Upper lobe of left lung (tissue), 6 donors: ENCODE results near the gene LIM2. TPM values are rescaled to one million over a fixed set of nuclear protein-coding genes. Genes with fewer than 3 reads are reported as not detected.

Experiments used
- ATAC-seq, 2 donors: fragments of 200-7000 bp; cut with Tn5 transposase; one replicate each; pipeline ENCODE4 v1.9.1; 2022; ENCODE audit warnings: mild to moderate bottlenecking in 2 of 2, moderate library complexity in 2 of 2; ENCODE audit not compliant: low FRiP score in 2 of 2
- DNase-seq, 2 donors: peaks; one replicate each; pipeline ENCODE4 v3.0.0-alpha.2; 2019 to 2020
- H3K27ac ChIP-seq, 4 donors: fragments of 200-600 bp; sonication (generic); one replicate each; pipeline ENCODE4 v1.5.1; 2016 to 2019
- H3K27me3 ChIP-seq, 4 donors: fragments of 200-600 bp; sonication (generic); one replicate each; pipeline ENCODE4 v1.5.1; 2017 to 2019
- H3K36me3 ChIP-seq, 4 donors: fragments of 200-600 bp; sonication (generic); one replicate each; pipeline ENCODE4 v1.5.1; 2016 to 2019
- H3K4me1 ChIP-seq, 4 donors: fragments of 200-600 bp; sonication (generic); one replicate each; pipeline ENCODE4 v1.5.1; 2018 to 2019
- H3K4me3 ChIP-seq, 4 donors: fragments of 200-600 bp; sonication (generic); one replicate each; pipeline ENCODE4 v1.5.1; 2017 to 2019; ENCODE audit warnings: mild to moderate bottlenecking in 2 of 4, moderate library complexity in 1 of 4
- H3K9me3 ChIP-seq, 4 donors: fragments of 200-600 bp; sonication (generic); one replicate each; pipeline ENCODE4 v1.5.1; 2018 to 2019
- CTCF ChIP-seq, 6 experiments: fragments of 450-650 bp in 4 of 6; fragments of 200-600 bp in 2 of 6; sonication (generic) in 2 of 6; IDR thresholded peaks; one replicate each; pipeline ENCODE4 v1.5.1; 2016 to 2019; ENCODE audit warnings: antibody characterized with exemption in 6 of 6
- EP300 ChIP-seq, 4 donors: sonication (generic); formaldehyde crosslinking; IDR thresholded peaks; one replicate each; pipeline ENCODE4 v1.5.1; 2017; ENCODE audit warnings: antibody characterized with exemption in 4 of 4, control low read depth in 2 of 4
- POLR2A ChIP-seq, 4 donors: fragments of 450-650 bp; IDR thresholded peaks; one replicate each; pipeline ENCODE4 v1.5.1; 2016 to 2017; ENCODE audit warnings: antibody characterized with exemption in 4 of 4, mild to moderate bottlenecking in 2 of 4
- POLR2AphosphoS5 ChIP-seq, 2 donors: sonication (generic); formaldehyde crosslinking; IDR thresholded peaks; one replicate each; pipeline ENCODE4 v1.5.1; 2017; ENCODE audit warnings: antibody characterized with exemption in 2 of 2
- WGBS, 2 donors: methylation state at CpG; one replicate each; pipeline ENCODE4 v1.1.5; 2017 to 2018; 5-methylcytosine and 5-hydroxymethylcytosine counted together
- total RNA-seq, 6 donors: library from RNA; depleted of rRNA in 4 of 6; stranded (reverse); fragments of >200 nt in 4 of 6; gene quantifications; one replicate each; pipeline versions ENCODE4 v1.1.0 to v1.2.1, GENCODE V29; 2016 to 2021
- donor health status: DM: no; HTN: no; CAD: no; lungs with moderate emphysema.
- donor health status: DM: no; HTN: yes; CAD: no; lungs with severe emphysema.

Gene LIM2
- total RNA-seq, 6 donors from 2014 or later, result 0.29 TPM; not detected in 5

- no peaks in the 10 kb centered on the region for H3K36me3 ChIP-seq
- no peaks in the 10 kb centered on the region for H3K9me3 ChIP-seq
- ATAC-seq (no peak), DNase-seq (no peak)
- H3K27ac ChIP-seq, result no peak overlapping the region
- H3K4me1 ChIP-seq, result peaks cover 7 to 24% (median 13%) of the 10 kb centered on the region in 4 donors
- no peaks in the 10 kb centered on the region for H3K27me3 ChIP-seq
- TF ChIP-seq CTCF (IDR thresholded peaks at IDR 0.05) (no peak), POLR2AphosphoS5 (IDR thresholded peaks at IDR 0.05) (no peak), EP300 (IDR thresholded peaks at IDR 0.05) (no peak), POLR2A (IDR thresholded peaks at IDR 0.05) (no peak)
- H3K4me3 ChIP-seq, result peak overlapping the region in 2 of 4 donors; percentile 3 to 34
- 75 to 78% methylated on average over 4 of the region's 4 CpGs for WGBS, 2 donors
Observed at GRCh38 chr19:51370230-51370629, 17.5 kb downstream of the LIM2 start.

- peaks cover 16 to 29% (median 25%) of the 10 kb centered on the region in 4 donors for H3K4me1 ChIP-seq
- no peaks in the 10 kb centered on the region for H3K27me3 ChIP-seq
- peak within 1 kb of the TSS; percentile 69 to 99 (median 92) for H3K27ac ChIP-seq
- no peaks in the 10 kb centered on the region for H3K9me3 ChIP-seq
- 57 to 72% methylated on average over 14 to 21 of the region's 23 CpGs for WGBS, 2 donors
- peak within 1 kb of the TSS; percentile 64 to 86 (median 70) for H3K4me3 ChIP-seq
- TF ChIP-seq POLR2AphosphoS5 (IDR thresholded peaks at IDR 0.05), result no peak
- TF ChIP-seq EP300 (IDR thresholded peaks at IDR 0.05), result no peak
- TF ChIP-seq POLR2A (IDR thresholded peaks at IDR 0.05), result no peak
- no peak for TF ChIP-seq CTCF (IDR thresholded peaks at IDR 0.05)
- DNase-seq (no peak), ATAC-seq (no peak)
- H3K36me3 ChIP-seq, result no peaks in the 10 kb centered on the region
Observed at GRCh38 chr19:51368366-51369282, 19.1 kb downstream of the LIM2 start, which contains the start of gene CLDND2. CLDND2 (minus strand) TSS chr19:51369003; CDS start chr19:51368577, 426 bp downstream.

- no peaks in the 10 kb centered on the region for H3K36me3 ChIP-seq
- H3K27me3 ChIP-seq, result no peaks in the 10 kb centered on the region
- H3K27ac ChIP-seq, result peak overlapping the region; percentile 88 to 99 (median 92)
- H3K9me3 ChIP-seq, result no peaks in the 10 kb centered on the region
- peaks cover 18 to 38% (median 27%) of the 10 kb centered on the region in 4 donors for H3K4me1 ChIP-seq
- DNase-seq (peak; percentile 97 to 100), ATAC-seq (peak; percentile 95 to 97)
- WGBS, 2 donors, result 0 to 1% methylated on average over 15 to 44 of the region's 64 CpGs
- H3K4me3 ChIP-seq, result peak overlapping the region; percentile 64 to 86 (median 70)
- TF ChIP-seq POLR2A (IDR thresholded peaks at IDR 0.05), result peak in 1 of 4 donors; percentile 83
- TF ChIP-seq CTCF (IDR thresholded peaks at IDR 0.05), result peak in 2 of 6 experiments; percentile 21 to 26
- no peak for TF ChIP-seq EP300 (IDR thresholded peaks at IDR 0.05)
- peak; percentile 32 to 94 for TF ChIP-seq POLR2AphosphoS5 (IDR thresholded peaks at IDR 0.05)
Observed at GRCh38 chr19:51367565-51368365, 20.0 kb downstream of the LIM2 start.

GRCh38 chr19:51367255-51367564, 20.6 kb downstream of the LIM2 start:
- H3K4me3 ChIP-seq, result peak overlapping the region; percentile 64 to 86 (median 70)
- no peaks in the 10 kb centered on the region for H3K9me3 ChIP-seq
- peak overlapping the region; percentile 88 to 99 (median 92) for H3K27ac ChIP-seq
- peak in 1 of 2 donors; percentile 32 for TF ChIP-seq POLR2AphosphoS5 (IDR thresholded peaks at IDR 0.05)
- TF ChIP-seq EP300 (IDR thresholded peaks at IDR 0.05), result no peak
- TF ChIP-seq POLR2A (IDR thresholded peaks at IDR 0.05), result peak in 3 of 4 donors; percentile 64 to 84 (median 81)
- TF ChIP-seq CTCF (IDR thresholded peaks at IDR 0.05), result no peak
- no peaks in the 10 kb centered on the region for H3K36me3 ChIP-seq
- H3K27me3 ChIP-seq, result no peaks in the 10 kb centered on the region
- H3K4me1 ChIP-seq, result peaks cover 21 to 43% (median 26%) of the 10 kb centered on the region in 4 donors
- no peak for DNase-seq
- WGBS, 2 donors, result 0% methylated on average over 5 to 12 of the region's 15 CpGs
- no peak for ATAC-seq
